CD4-positive, alpha-beta T cell treated with Interleukin-6 for 4 hours (primary cell): ENCODE data around the gene ATG9A.
"Not testable (repeated sequence)": the region's sequence is repeated elsewhere in the genome, so short reads cannot be mapped to it uniquely, and the experiment has no call there.

Source experiments
- DNase-seq: peaks from one replicate; pipeline ENCODE4 v3.0.0-alpha.2; 2020; ENCODE audit warnings: mixed read lengths

The ATG9A gene, protein sequence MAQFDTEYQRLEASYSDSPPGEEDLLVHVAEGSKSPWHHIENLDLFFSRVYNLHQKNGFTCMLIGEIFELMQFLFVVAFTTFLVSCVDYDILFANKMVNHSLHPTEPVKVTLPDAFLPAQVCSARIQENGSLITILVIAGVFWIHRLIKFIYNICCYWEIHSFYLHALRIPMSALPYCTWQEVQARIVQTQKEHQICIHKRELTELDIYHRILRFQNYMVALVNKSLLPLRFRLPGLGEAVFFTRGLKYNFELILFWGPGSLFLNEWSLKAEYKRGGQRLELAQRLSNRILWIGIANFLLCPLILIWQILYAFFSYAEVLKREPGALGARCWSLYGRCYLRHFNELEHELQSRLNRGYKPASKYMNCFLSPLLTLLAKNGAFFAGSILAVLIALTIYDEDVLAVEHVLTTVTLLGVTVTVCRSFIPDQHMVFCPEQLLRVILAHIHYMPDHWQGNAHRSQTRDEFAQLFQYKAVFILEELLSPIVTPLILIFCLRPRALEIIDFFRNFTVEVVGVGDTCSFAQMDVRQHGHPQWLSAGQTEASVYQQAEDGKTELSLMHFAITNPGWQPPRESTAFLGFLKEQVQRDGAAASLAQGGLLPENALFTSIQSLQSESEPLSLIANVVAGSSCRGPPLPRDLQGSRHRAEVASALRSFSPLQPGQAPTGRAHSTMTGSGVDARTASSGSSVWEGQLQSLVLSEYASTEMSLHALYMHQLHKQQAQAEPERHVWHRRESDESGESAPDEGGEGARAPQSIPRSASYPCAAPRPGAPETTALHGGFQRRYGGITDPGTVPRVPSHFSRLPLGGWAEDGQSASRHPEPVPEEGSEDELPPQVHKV

DNA sequence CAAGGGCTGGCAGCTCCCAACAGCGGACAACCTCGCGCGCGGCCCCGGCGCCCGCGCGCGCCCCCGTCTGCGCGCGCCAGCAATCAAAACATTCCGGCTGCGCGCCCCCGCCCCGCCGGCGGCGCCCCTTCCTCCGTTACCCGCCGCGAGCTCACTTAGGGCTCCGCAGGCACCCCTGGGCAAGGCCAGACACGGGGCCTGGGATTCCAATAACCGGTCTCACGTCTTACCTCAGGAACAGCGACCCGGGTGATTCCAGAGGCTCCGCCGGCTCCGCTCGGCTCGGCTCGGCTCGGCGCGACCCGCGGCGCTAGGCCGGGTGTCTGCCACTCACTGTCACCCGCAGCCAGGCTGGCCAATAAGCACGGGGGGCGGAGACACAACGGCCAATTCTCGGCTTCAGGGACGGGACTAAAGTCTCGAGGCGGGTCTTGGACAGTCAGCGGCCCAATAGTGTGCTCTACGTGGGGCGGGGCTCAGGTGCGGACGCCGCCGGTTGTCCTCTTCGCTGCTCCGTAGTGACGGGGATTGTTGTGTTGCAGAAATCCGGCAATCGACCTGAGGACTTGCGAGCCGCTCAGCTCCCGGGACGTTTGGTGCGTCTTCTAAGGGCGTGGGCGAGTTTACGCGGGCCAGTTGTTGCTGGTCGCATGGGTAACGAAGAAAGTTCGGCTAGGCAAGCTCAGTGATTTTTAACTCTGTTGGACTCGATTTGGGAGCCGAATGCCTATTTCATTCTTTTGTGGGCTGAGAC, at the start of gene ATG9A, which contains the start of gene ANKZF1:
Gene ATG9A (minus strand): TSS at position 332 of the 754 bp plus-strand sequence. CDS start 1,612 bp downstream, outside the sequence.
Gene ANKZF1 (plus strand): TSS at position 502 of the 754 bp plus-strand sequence. CDS start 452 bp downstream, outside the sequence.
- peak; percentile 99 for DNase-seq

DNA sequence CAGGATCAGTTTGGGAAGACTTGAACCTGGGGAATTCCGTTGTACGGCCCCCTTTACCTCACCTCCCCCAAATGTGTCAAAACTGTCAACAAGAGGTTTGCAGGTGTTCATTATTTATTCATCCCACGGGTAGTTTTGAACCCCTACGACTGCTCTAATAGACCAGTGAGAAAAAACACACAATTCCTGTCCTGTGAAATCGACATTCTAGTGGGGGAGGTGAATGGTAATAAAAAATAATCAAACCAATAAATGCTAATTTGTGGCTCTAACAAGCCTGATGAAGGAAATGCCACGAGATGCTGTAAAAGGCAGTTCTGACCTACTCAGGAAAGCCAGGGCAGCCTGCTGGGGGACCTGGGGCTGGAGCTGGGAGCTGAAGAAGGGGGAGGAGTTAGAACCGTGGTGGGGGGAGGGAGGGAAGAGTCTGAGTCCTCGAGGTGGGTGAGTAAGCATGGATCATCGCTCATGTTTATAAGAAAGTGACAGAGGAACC, 49.3 kb upstream of the ATG9A start:
- no peak for DNase-seq

DNA sequence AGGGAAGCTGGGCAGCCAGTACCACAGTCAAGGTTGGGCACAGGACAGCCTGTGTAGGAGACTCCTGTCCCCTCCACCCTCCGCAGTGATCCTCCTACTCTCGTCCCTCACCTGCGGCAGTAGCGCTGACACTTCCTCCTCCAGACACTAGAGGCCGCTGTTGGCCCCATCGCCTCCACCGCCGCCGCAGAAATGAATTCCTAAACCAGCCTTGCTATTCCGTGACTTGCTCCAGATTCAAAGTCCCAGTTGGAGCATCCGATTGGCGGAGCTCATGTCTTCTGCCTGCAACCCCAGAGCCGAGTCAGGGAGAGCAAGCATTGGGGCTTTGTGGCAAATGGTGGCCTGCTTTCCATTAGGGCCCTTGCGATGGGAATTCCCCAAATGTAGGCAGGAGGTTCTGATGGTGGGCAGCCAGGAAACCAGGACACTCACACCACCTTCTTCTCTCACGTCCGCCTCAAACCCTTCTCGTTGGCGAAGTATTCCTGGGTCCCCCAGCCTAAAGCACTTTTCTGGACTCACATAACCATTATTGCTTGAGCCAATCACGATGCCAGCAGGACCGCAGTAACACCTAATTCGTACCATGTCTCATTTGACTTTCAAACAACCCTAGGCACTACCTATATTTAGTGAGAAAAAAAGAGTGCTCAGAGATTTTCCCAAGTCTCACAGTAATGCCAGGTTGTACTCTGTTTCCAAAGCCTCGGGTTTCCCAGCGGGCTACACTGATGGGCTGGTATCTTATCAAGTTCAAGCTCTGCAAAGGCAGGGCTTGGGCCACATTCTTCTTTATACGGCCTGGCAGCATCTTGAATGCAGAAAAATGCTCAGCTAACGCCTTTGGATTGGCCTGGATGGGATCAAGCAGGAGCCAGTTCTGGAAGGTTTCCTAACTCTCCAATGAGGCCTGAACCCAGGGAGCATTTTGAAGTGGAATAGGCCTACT, 48.5 kb upstream of the ATG9A start:
- peak; percentile 78 for DNase-seq

DNA sequence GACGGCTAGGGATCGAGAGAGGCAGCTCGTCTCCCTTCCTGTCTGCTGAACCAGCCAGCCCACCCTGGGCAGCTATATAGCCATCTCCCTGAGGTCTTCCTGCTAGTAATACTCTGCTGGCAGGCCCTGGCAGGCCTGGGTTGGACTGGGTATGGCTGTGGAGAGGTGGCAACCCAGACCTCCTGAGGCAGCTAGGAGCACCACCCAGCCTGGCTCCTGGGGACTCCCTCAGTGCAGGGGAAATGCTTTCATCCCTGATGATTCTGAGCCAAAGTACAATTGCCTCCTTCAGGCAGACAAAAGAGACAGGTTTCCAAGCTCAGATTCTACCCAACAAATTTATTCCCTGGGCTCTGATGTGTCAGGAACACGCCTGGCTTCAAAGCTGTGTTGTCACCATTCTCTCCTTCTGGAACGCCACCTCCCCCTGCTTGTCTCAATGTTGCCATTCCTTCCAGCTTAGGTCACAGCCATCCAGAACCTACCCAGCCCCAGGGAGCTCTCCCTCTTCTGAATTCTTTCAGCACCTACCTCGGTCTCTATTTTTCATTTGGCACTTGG, 45.0 kb upstream of the ATG9A start:
- DNase-seq = no peak

DNA sequence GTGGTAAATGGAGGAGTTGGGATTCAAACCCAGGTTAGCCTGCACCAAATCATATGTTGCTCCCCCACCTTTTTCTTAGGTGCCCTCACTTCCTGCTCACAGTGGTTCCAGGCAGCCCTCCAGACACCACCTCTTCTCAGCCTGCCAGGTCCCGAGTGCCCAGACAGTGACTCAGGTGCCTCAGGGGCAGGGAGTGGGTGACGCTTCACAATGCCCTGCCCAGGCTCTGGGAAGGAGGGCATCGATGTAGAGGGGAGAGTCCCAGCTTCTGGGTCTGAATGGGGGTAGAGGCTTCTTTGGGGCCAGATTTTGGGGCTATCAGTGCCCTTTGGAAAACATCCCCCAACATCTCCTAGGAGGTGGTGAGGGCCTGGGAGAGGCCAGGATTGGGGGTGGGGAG, 44.5 kb upstream of the ATG9A start:
- no peak for DNase-seq

DNA sequence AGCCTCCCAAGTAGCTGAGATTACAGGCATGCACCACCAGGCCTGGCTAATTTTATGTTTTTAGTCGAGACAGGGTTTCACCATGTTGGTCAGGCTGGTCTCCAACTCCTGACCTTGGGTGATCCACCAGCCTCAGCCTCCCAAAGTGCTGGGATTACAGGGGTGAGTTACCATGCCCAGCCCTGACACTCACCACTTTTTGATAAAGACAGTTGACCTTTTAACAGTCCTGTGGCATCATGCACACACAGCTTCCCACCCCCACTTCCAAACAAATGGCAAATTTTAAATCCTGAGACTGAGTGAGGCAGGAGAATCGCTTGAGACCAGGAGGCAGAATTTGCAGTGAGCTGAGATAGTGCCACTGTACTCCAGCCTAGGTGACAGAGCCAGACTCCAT, 43.6 kb upstream of the ATG9A start:
- no peak for DNase-seq

DNA sequence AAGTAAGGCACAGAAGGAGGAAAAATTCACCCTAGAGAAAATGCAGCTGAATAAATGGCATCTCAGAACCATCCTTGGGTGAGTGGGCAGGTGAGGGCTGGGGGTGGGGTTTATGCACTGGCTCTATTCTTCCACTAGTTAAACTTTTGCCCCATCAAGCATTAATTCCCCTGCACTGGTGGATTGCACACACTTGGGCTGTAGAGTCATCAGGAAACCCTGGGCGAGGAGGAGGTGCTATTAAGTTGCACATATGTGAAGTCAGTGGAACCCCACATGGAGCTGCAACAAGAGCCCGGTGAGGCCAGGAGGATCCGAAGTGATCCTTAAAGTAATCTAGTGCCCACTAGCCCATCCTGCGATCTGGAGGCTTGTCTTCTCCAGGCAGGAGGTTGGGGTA, 42.9 kb upstream of the ATG9A start:
- DNase-seq = no peak

DNA sequence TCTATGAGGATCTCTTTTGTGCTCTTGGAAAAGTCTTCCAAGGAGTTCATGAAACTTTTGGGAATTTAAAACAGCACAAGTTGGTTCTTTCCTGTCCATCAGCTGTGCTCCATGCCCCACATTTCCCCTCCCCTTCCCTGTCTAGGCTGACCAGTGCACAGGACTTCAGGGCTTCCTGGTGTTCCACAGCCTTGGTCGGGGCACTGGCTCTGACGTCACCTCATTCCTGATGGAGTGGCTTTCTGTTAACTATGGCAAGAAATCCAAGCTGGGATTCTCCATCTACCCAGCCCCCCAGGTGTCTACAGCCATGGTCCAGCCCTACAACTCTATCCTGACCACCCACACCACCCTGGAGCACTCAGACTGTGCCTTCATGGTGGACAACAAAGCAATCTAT, 41.6 kb upstream of the ATG9A start:
- DNase-seq = no peak

DNA sequence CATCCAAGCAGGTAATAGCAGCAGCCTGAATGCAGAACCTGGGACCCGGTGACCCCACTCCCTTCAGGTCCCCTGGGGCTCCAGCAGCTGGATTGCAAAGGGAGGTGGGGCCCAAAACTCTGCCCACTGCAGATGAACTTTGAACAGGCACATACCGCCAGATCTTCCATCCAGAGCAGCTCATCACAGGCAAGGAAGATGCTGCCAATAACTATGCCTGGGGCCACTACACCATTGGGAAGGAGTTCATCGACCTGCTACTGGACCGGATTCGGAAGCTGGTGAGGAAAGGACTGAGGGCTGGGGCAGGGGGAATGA, 40.6 kb upstream of the ATG9A start:
- DNase-seq = no peak

DNA sequence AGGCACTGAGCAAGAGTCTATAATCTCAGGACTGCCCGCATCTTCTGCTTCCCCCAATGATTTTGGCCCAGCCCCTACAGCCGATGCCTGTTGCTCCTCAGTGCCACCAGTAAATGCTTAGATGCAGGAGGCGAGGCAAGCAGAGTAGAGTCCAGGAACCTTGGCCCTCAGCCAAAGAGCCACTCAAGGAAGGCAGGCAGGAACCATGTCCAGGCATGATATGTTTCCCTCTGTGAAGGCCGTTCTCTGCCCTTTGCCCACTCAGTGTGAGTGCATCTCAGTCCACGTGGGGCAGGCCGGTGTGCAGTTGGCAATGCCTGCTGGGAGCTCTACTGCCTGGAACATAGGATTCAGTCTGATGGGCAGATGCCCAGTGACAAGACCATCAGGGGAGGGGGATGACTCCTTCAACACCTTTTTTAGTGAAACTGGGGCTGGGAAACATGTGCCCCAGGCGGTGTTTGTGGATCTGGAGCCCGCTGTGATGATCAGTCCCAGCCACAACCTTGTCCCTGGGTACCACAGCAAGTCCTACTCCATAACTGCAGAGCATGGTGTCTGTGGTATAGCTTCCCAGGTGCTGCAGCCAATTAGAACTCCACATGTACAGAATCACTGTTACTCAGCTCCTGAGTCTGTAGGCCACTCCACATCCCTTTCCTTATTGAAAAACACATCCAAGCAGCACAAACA, 40.1 kb upstream of the ATG9A start:
- no peak for DNase-seq

DNA sequence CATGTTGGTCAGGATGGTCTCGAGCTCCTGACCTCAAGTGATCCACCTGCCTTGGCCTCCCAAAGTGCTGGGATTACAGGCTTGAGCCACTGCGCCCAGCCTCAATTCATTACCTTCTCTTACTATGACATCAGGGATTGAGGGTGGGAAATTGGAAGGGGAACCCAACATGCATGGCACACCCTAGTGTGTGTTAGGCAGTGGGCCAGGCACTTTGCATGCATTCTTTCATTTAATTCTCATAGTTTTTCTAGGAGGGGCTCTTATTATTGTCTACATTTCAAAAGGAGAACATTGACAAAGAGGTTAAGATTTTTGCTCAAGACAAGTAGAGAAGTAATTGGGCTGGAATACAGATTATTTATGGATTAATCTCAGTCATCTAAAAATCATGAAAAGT, 38.9 kb upstream of the ATG9A start:
- DNase-seq = no peak

DNA sequence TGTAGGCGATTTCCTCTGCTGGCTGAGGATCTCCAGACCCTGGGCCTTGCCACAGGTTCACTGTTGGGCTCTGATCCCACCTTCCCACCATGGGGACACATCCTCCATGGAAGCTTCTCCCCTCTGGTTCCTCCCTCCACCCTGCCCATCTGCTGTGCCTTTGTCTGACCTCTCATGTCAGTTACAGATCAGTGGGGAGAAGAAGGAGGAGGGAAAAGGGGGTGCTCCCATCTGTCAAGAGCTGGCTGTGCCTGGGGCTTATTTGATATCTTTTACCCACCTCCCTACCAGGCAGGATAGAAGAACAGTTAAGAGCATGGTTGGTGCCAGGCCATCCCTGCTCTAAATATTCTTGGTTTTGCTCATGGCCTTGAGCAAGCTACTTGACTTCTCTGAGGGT, 37.5 kb upstream of the ATG9A start:
- DNase-seq = no peak

DNA sequence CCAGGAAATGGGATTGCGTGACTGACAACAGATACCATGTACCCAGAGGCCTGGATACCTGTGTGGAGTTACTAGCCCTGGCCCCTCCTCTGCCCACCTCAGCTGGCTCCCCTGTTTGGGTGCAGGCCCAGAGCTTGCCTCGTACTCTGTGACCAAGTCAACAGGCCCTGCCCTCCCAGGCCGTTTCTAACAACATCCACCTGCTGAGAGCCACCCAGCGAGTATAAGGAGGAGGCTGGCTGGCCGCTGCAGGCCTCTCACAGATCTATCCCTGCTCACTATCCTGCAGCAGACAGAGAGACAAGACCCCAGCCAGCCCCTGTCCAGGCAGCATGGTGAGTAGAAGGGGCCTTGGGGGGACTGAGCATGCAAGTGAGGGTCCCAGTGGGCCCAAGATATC, 36.8 kb upstream of the ATG9A start:
- no peak for DNase-seq

DNA sequence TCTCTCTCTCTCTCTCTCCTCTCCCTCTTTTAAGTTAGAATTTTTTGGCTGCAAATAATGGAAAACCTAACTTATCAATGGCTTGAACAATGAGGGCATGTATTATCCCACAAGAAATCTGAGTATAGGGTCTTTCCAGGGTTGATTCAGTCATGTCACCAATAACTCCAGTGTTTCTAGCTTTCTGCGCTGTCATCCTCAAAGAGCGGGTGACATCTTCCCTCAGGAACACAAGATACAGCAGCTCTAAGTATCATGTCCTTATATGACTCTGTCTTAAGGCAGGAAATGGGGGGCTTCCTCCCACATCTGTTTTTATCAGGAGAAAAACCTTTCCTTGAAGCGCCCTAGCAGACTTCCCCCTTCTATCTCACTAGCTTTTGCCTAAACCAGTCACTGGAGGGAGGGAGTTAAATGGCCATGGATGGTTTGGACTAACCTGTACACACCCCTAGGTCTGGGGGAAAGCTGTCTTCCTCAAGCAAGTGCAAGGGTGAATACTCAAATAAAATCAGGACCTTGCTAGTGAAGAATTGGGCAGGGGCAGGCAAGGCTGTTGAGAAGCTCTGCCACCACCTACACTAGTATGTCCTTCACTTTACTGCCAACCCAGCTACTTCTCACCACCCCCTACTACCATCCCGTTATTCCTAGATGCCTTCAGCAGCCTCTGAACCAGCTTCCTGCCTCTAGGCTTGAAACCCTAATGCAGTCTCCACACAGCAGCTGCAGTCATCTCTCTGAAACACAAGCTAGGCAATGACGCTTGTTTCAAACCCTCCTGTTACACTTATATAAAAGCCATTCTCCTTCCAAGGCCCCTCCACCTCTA, 31.8 kb upstream of the ATG9A start:
- DNase-seq = no peak

DNA sequence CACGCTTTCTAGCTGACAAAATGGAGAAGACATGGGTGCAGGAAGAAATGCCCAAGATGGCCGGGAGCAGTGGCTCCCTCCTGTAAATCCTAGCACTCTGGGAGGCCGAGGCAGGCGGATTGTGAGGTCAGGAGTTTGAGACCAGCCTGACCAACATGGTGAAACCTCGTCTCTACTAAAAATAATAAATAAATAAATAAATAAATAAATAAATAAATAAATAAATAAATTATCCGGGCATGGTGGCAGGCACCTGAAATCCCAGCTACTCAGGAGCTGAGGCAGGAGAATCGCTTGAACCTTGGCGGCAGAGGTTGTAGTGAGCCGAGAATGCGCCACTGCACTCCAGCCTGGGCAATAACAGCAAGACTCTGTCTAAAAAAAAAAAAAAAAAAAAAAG, 29.5 kb upstream of the ATG9A start:
- not testable (repeated sequence) for DNase-seq

DNA sequence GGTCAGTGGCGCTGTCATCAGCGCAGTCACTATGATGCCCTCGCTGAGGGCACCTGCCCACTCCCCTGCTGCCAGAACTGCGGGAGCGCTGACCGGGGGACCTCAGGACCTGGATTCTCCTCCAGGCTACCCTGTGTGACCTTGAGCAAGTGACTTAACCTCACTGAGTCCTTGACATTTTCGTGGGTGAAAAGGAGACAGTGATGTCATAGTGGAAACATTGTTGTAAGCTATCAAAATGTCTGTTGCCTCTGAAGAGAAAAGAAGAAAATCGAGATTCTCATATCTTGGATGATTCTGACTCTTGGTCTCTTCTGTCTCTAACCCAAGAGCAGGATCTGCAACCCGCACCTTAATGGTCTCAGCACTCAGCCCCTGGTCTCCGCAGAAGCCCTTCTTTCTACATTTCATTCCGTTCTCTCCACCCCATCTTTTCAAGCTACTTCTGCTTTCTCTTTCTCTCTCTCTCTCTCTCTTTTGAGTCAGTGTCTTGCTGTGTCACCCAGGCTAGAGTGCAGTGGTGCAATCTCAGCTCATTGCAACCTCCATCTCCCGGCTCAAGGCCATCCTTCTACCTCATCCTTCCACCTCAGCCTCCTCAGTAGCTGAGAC, 25.3 kb upstream of the ATG9A start:
- DNase-seq = peak; percentile 39

DNA sequence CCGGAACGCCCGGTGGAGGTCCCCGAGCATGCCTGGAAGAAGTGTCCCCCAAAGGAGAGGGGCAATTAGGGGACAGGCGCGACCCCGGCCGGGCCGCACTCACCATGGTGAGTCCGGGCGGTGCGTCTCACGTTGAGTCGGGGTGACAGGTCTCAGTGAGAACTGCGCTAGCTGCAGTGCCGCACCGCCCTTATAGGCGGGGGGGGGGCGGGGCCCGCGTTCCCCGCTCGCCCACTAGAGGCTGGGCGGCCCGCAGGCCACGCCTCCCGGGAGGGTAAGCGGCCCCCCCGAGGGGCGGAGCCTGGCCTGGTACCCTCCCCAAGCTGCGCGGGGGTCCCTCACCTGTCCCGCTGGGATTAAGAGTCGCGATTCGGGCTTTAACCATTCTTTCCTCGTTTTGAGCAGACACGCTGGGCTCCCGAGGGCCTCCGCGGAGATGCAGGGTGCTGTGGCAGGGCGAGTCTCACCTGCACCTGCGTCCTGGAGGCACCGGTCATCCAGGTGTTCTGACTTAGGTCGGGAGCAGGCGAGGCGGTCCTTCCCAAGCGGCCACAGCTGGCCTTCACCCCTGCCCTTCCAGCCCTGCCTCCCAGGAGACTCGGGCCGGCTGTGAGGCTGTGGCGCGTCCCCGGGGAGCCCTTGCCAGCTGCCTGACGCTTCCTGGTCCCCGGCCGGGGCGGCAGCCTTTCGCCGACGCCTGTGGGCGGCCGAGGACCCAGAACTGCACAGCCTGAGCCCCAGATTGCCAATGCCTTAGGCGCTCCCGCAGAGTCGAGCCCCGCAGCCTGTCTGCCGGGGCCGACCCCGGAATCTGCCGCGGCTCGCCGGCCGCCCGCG, 24.5 kb upstream of the ATG9A start, which contains the start of gene TUBA4A:
Gene TUBA4A (minus strand): TSS at position 166 of the 837 bp plus-strand sequence. CDS start 60 bp downstream, at position 106.
- DNase-seq = peak; percentile 96
